ENCODE results near the gene XRRA1. TPM values are rescaled to one million over a fixed set of nuclear protein-coding genes. Genes with fewer than 3 reads are reported as not detected.
"Not testable (repeated sequence)": the region's sequence is repeated elsewhere in the genome, so short reads cannot be mapped to it uniquely, and the experiment has no call there.

XRRA1 gene
- total RNA-seq, 1 experiment from 2014 or later: 56.3 TPM

DNA sequence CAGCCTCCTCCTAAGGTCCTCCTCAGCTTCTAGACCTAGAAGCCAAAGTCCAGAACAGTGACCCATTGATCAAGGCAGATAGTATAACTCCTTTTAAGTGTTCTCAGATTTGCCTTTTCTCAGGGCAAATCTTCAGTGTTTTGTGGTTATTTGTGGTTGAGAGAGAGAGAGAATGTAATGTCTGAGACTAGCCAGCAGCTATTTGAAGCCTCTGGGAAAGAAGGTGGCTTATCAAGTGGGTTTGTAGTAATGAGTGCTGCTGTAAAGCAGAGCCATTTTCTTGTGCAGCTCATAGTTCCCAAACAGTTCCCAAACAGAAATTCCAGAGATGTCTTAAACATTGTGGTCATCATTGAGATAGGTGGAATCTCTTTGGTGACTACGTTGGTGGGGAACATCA is 110.7 kb downstream of the XRRA1 start:
- Histone ChIP-seq H3K4me3 (ENCODE audit: low read length) (no peak overlapping the region), H3K79me2 (ENCODE audit: low read length) (0 out of 2 replicates have a peak, but pooled peaks cover 3% of the 10 kb centered on the region), H3K27me3 (ENCODE audit: low read length) (no peaks in the 10 kb centered on the region), H2AFZ (ENCODE audit: low read length) (no peak overlapping the region), H3K9ac (ENCODE audit: low read length) (no peak overlapping the region), H4K20me1 (ENCODE audit: insufficient read depth, low read depth, low read length) (no peaks in the 10 kb centered on the region), H3K9me3 (ENCODE audit: low read length) (no peaks in the 10 kb centered on the region), H3K4me1 (ENCODE audit: low read length) (no peaks in the 10 kb centered on the region), H3K27ac (ENCODE audit: low read length) (no peak overlapping the region), H3K9me2 (replicated peaks; ENCODE audit: insufficient read depth, low read length) (no peaks in the 10 kb centered on the region), H3K36me3 (ENCODE audit: insufficient read depth, low read length) (peaks cover 58% of the 10 kb centered on the region), H3K4me2 (ENCODE audit: low read depth, low read length, poor library complexity, severe bottlenecking) (no peak overlapping the region)
- no peak for DNase-seq

DNA sequence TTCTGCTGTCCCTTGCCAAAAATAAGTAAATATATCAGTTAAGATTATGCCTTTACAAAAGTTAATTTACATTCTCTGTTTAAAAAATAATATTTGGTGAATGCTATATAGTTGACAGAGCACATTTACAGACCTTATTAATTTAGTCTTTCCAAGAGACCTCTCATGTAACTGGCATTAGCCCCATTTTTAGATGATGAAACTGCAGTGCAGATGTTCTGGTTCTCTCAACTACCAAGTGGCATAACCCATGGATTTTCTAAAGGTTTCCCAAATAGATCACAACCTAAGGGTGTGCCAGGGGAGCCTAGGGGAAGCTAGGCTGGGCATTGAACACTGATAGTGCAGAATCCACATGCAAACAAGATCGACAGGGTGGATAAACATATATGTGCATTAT is 111.7 kb downstream of the XRRA1 start:
- H3K27ac ChIP-seq (ENCODE audit: low read length): no peak overlapping the region
- H3K79me2 ChIP-seq (ENCODE audit: low read length): 0 out of 2 replicates have a peak, but pooled peaks cover 3% of the 10 kb centered on the region
- DNase-seq: no peak
- no peaks in the 10 kb centered on the region for H3K27me3 ChIP-seq (ENCODE audit: low read length)
- H3K36me3 ChIP-seq (ENCODE audit: insufficient read depth, low read length): peaks cover 50% of the 10 kb centered on the region
- H2AFZ ChIP-seq (ENCODE audit: low read length): no peak overlapping the region
- no peaks in the 10 kb centered on the region for H3K9me2 ChIP-seq (replicated peaks; ENCODE audit: insufficient read depth, low read length)
- no peak overlapping the region for H3K4me3 ChIP-seq (ENCODE audit: low read length)
- H3K9ac ChIP-seq (ENCODE audit: low read length): no peak overlapping the region
- no peaks in the 10 kb centered on the region for H3K9me3 ChIP-seq (ENCODE audit: low read length)
- no peaks in the 10 kb centered on the region for H3K4me1 ChIP-seq (ENCODE audit: low read length)
- no peaks in the 10 kb centered on the region for H4K20me1 ChIP-seq (ENCODE audit: insufficient read depth, low read depth, low read length)
- H3K4me2 ChIP-seq (ENCODE audit: low read depth, low read length, poor library complexity, severe bottlenecking): no peak overlapping the region

DNA sequence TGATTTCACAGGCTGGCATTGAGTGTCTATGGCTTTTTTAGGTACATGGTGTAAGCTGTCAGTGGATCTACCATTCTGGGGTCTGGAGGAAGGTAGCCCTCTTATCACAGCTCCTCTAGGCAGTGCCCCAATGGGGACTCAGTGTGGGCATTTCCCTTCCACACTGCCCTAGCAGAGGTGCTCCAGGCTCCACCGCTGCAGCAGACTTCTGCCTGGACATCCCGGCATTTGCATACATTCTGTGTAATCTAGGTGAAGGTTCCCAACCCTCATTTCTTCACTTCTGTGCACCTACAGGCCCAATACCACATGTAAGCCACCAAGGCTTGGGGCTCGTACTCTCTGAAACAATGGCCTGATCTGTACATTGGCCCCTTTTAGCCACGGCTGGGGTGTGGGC is 122.0 kb downstream of the XRRA1 start:
- no peaks in the 10 kb centered on the region for H3K27me3 ChIP-seq (ENCODE audit: low read length)
- peak; percentile 59 for DNase-seq
- peaks cover 58% of the 10 kb centered on the region for H3K36me3 ChIP-seq (ENCODE audit: insufficient read depth, low read length)
- H3K9me2 ChIP-seq (replicated peaks; ENCODE audit: insufficient read depth, low read length): no peaks in the 10 kb centered on the region
- H4K20me1 ChIP-seq (ENCODE audit: insufficient read depth, low read depth, low read length): no peaks in the 10 kb centered on the region
- no peak overlapping the region for H3K9ac ChIP-seq (ENCODE audit: low read length)
- no peak overlapping the region for H3K27ac ChIP-seq (ENCODE audit: low read length)
- no peaks in the 10 kb centered on the region for H3K4me1 ChIP-seq (ENCODE audit: low read length)
- H3K79me2 ChIP-seq (ENCODE audit: low read length): peaks cover 34% of the 10 kb centered on the region
- no peak overlapping the region for H2AFZ ChIP-seq (ENCODE audit: low read length)
- H3K4me3 ChIP-seq (ENCODE audit: low read length): no peak overlapping the region
- H3K4me2 ChIP-seq (ENCODE audit: low read depth, low read length, poor library complexity, severe bottlenecking): no peak overlapping the region
- peaks cover 25% of the 10 kb centered on the region for H3K9me3 ChIP-seq (ENCODE audit: low read length)

DNA sequence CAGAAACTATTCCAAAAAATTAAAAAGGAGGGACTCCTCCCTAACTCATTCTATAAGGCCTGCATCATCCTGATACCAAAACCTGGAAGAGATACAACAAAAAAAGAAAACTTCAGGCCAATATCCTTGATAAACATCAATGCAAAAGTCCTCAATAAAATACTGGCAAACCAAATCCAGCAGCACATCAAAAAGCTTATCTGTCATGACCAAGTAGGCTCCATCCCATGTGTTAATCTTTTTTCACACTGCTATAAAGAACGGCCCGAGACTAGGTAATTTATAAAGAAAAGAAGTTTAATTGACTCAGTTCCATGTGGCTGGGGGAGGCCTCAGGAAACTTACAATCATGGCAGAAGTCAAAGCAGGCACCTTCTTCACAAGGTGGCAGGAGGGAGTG is 123.3 kb downstream of the XRRA1 start:
- H2AFZ ChIP-seq (ENCODE audit: low read length); H3K9ac ChIP-seq (ENCODE audit: low read length); H3K9me2 ChIP-seq (replicated peaks; ENCODE audit: insufficient read depth, low read length); H3K27ac ChIP-seq (ENCODE audit: low read length); DNase-seq; H4K20me1 ChIP-seq (ENCODE audit: insufficient read depth, low read depth, low read length); H3K27me3 ChIP-seq (ENCODE audit: low read length); H3K4me3 ChIP-seq (ENCODE audit: low read length); H3K4me1 ChIP-seq (ENCODE audit: low read length); H3K4me2 ChIP-seq (ENCODE audit: low read depth, low read length, poor library complexity, severe bottlenecking): not testable (repeated sequence)
- Histone ChIP-seq H3K36me3 (ENCODE audit: insufficient read depth, low read length) (peaks cover 62% of the 10 kb centered on the region), H3K79me2 (ENCODE audit: low read length) (peaks cover 37% of the 10 kb centered on the region), H3K9me3 (ENCODE audit: low read length) (peaks cover 25% of the 10 kb centered on the region)

DNA sequence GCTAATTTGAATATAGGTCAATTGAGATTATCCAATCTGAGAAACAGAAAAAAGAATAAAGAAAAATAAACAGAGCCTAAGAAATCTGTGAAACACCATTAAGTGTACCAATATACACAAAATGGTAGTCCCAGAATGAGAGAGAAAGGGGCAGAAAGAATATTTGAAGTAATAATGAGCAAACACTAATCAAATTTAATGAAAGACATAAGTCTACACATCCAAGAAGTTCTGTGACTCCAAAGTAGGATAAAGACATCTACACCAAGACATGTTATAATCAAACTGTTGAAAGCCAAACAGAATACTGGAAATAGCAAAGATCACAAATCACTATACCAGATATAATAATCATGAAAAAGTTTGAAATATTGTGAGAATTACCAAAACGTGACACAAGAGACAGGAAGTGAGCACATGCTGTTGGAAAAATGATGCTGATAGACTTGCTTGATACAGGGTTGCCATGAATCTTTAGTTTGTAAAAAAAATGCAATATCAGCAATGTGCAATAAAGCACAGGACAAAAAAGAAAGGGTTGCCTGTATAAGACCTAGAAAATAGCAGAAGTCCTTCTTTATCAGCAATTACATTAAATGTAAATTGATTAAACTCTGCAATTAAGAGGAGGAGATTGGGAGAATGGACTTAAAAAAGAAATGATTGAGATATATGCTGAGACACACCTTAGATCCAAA is 124.5 kb downstream of the XRRA1 start:
- H3K4me3 ChIP-seq (ENCODE audit: low read length): no peak overlapping the region
- H3K9ac ChIP-seq (ENCODE audit: low read length): no peak overlapping the region
- no peaks in the 10 kb centered on the region for H3K9me2 ChIP-seq (replicated peaks; ENCODE audit: insufficient read depth, low read length)

DNA sequence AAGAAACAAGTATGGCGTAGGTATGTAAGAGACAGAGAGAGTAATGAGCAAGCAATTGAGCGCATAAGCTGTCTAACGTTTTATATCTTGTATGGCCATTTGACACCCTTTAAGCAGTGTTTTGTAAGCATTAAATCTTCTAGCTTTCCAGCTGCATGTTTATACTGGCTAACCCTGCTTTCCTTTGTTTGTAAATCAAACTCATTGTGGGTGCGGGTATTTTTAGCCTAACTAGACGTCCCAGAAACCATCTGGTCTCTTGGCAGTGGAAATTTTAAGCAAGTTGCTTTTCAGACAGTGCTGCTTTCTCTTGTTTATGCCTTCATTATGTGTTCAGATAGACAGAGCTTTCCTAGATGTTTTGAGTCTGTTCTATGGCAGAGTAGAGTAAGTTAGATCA is 126.7 kb downstream of the XRRA1 start:
- Histone ChIP-seq H2AFZ (ENCODE audit: low read length) (no peak overlapping the region), H3K4me2 (ENCODE audit: low read depth, low read length, poor library complexity, severe bottlenecking) (no peak overlapping the region), H3K4me1 (ENCODE audit: low read length) (no peaks in the 10 kb centered on the region), H3K27ac (ENCODE audit: low read length) (no peak overlapping the region), H3K9me3 (ENCODE audit: low read length) (peaks cover 24% of the 10 kb centered on the region), H3K9me2 (replicated peaks; ENCODE audit: insufficient read depth, low read length) (no peaks in the 10 kb centered on the region), H3K79me2 (ENCODE audit: low read length) (peaks cover 51% of the 10 kb centered on the region), H3K9ac (ENCODE audit: low read length) (no peak overlapping the region), H4K20me1 (ENCODE audit: insufficient read depth, low read depth, low read length) (no peaks in the 10 kb centered on the region), H3K36me3 (ENCODE audit: insufficient read depth, low read length) (peaks cover 75% of the 10 kb centered on the region), H3K27me3 (ENCODE audit: low read length) (no peaks in the 10 kb centered on the region), H3K4me3 (ENCODE audit: low read length) (no peak overlapping the region)
- DNase-seq: no peak

More for the DNA sequence above, 124.5 kb downstream of the XRRA1 start:
- Histone ChIP-seq H3K4me1 (ENCODE audit: low read length) (no peaks in the 10 kb centered on the region), H2AFZ (ENCODE audit: low read length) (no peak overlapping the region), H3K79me2 (ENCODE audit: low read length) (peaks cover 37% of the 10 kb centered on the region), H3K4me2 (ENCODE audit: low read depth, low read length, poor library complexity, severe bottlenecking) (no peak overlapping the region), H4K20me1 (ENCODE audit: insufficient read depth, low read depth, low read length) (no peaks in the 10 kb centered on the region), H3K27ac (ENCODE audit: low read length) (no peak overlapping the region), H3K36me3 (ENCODE audit: insufficient read depth, low read length) (peaks cover 71% of the 10 kb centered on the region), H3K27me3 (ENCODE audit: low read length) (no peaks in the 10 kb centered on the region), H3K9me3 (ENCODE audit: low read length) (peaks cover 25% of the 10 kb centered on the region)
- DNase-seq: no peak

DNA sequence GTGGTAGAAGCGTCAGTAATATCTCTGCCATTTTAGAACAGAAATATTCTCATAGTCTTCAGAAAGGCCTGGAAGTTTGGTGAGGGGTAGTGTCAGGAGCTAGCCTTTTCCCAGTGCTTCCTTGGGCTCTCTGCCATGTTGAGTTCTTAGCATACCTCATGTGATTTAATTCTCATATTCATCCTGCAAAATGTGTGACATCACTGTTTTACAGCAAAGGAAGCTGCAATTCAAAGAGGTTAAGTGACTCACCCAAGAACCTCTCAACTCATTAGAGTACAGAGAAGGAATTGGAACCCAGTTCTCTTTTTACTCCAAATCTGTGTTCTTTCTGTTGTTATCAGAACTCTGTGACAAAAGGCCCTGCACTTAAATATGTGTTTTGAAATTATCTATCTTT is 128.1 kb downstream of the XRRA1 start:
- H3K9ac ChIP-seq (ENCODE audit: low read length): no peak overlapping the region
- no peaks in the 10 kb centered on the region for H3K27me3 ChIP-seq (ENCODE audit: low read length)
- peaks cover 52% of the 10 kb centered on the region for H3K79me2 ChIP-seq (ENCODE audit: low read length)
- DNase-seq: no peak
- H3K27ac ChIP-seq (ENCODE audit: low read length): no peak overlapping the region
- H3K4me3 ChIP-seq (ENCODE audit: low read length): no peak overlapping the region
- H3K4me1 ChIP-seq (ENCODE audit: low read length): no peaks in the 10 kb centered on the region
- H3K36me3 ChIP-seq (ENCODE audit: insufficient read depth, low read length): peaks cover 67% of the 10 kb centered on the region
- no peak overlapping the region for H2AFZ ChIP-seq (ENCODE audit: low read length)
- no peak overlapping the region for H3K4me2 ChIP-seq (ENCODE audit: low read depth, low read length, poor library complexity, severe bottlenecking)
- H4K20me1 ChIP-seq (ENCODE audit: insufficient read depth, low read depth, low read length): no peaks in the 10 kb centered on the region
- H3K9me2 ChIP-seq (replicated peaks; ENCODE audit: insufficient read depth, low read length): no peaks in the 10 kb centered on the region
- H3K9me3 ChIP-seq (ENCODE audit: low read length): peaks cover 16% of the 10 kb centered on the region

DNA sequence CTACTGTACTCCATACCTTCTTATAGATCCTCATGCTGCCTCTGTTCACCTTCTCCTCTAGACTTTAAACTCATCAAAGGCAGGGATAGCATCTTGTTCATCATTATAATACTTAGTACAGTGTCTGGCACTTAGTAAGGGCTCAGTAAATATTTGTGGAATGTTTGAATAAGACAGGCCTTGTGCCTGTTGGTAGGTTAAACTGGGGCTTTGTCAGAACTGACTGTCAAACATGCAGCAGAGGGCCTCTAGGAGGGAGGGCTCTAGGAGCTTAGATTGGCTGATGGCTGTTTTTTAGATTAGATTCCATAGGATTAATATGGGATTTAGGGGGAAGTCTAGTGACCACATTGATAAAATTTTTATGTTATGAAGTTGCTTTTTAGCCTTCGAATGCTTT is 129.5 kb downstream of the XRRA1 start:
- Histone ChIP-seq H3K27me3 (ENCODE audit: low read length) (no peaks in the 10 kb centered on the region), H3K27ac (ENCODE audit: low read length) (no peak overlapping the region), H3K9me3 (ENCODE audit: low read length) (peaks cover 14% of the 10 kb centered on the region), H3K9ac (ENCODE audit: low read length) (no peak overlapping the region), H3K36me3 (ENCODE audit: insufficient read depth, low read length) (peaks cover 58% of the 10 kb centered on the region), H2AFZ (ENCODE audit: low read length) (no peak overlapping the region), H3K79me2 (ENCODE audit: low read length) (peaks cover 54% of the 10 kb centered on the region), H3K4me1 (ENCODE audit: low read length) (no peaks in the 10 kb centered on the region), H3K4me3 (ENCODE audit: low read length) (no peak overlapping the region), H3K4me2 (ENCODE audit: low read depth, low read length, poor library complexity, severe bottlenecking) (no peak overlapping the region), H4K20me1 (ENCODE audit: insufficient read depth, low read depth, low read length) (no peaks in the 10 kb centered on the region), H3K9me2 (replicated peaks; ENCODE audit: insufficient read depth, low read length) (no peaks in the 10 kb centered on the region)
- no peak for DNase-seq

All from Karpas-422 (cell line).